IMR-90 (cell line): ENCODE data around the gene ADCY9. TPM values are rescaled to one million over a fixed set of nuclear protein-coding genes. Genes with fewer than 3 reads are reported as not detected.

ENCODE experiments used
- ATAC-seq: fragments of 200-7000 bp; cut with Tn5 transposase; 2 replicates; pipeline ENCODE4 v1.9.1; 2020; ENCODE audit warnings: low read depth, mild to moderate bottlenecking, moderate library complexity
- BruUV-seq: library from RNA; stranded (reverse); fragments of 400-500 nt; replicated peaks from 2 replicates; lab custom pipeline; 2021; lab: Mats Ljungman, UMichigan
- CTCF ChIA-PET: fragments of 300-600 bp; formaldehyde crosslinking; extraction: SDS; loops from one replicate; lab custom pipeline; 2021; ENCODE audit warnings: antibody characterized with exemption; lab: Yijun Ruan, JAX
- POLR2A ChIA-PET: fragments of 300-600 bp; sonication (Branson Sonifier 250); formaldehyde crosslinking; loops from one replicate; lab custom pipeline; 2022; ENCODE audit warnings: antibody characterized with exemption; ENCODE audit not compliant: unreplicated experiment; lab: Charles Lee
- DNase-seq: peaks from one replicate; pipeline ENCODE4 v3.0.0; 2013
- H2AFZ ChIP-seq: replicated peaks from 2 replicates; pipeline ENCODE3; 2013; ENCODE audit warnings: low read length, mild to moderate bottlenecking; ENCODE audit not compliant: poor library complexity
- H2AK5ac ChIP-seq: 2 replicates; pipeline ENCODE4 v1.6.1; 2013; ENCODE audit warnings: low read depth, low read length, inconsistent platforms
- H2AK9ac ChIP-seq: replicated peaks from 2 replicates; pipeline ENCODE3; 2013; ENCODE audit warnings: mild to moderate bottlenecking, low read depth, low read length, moderate library complexity; ENCODE audit not compliant: poor library complexity
- H2BK120ac ChIP-seq: 2 replicates; pipeline ENCODE4 v1.6.1; 2013; ENCODE audit warnings: low read depth, low read length, inconsistent platforms
- H2BK15ac ChIP-seq: 3 replicates; pipeline ENCODE4 v1.6.1; 2013; ENCODE audit warnings: low read depth, low read length, inconsistent platforms
- H2BK20ac ChIP-seq: 2 replicates; pipeline ENCODE4 v1.6.1; 2013; ENCODE audit warnings: low read depth, mild to moderate bottlenecking, inconsistent platforms, low read length, moderate library complexity
- H2BK5ac ChIP-seq: 2 replicates; pipeline ENCODE4 v1.6.1; 2013; ENCODE audit warnings: mild to moderate bottlenecking, low read depth, low read length, inconsistent platforms; ENCODE audit not compliant: poor library complexity, severe bottlenecking
- H3K14ac ChIP-seq: replicated peaks from 2 replicates; pipeline ENCODE4 v1.6.1; 2013; ENCODE audit warnings: low read depth, low read length, inconsistent platforms
- H3K18ac ChIP-seq: 2 replicates; pipeline ENCODE4 v1.6.1; 2013; ENCODE audit warnings: low read depth, low read length, control low read depth
- H3K23ac ChIP-seq: 2 replicates; pipeline ENCODE4 v1.6.1; 2013; ENCODE audit warnings: low read depth, low read length, inconsistent platforms
- H3K27ac ChIP-seq: 2 replicates; pipeline ENCODE4 v1.5.1; 2013; ENCODE audit warnings: mild to moderate bottlenecking, control low read depth, low read length; ENCODE audit not compliant: insufficient read depth
- H3K27me3 ChIP-seq: 2 replicates; pipeline ENCODE4 v1.6.1; 2013; ENCODE audit warnings: low read length; ENCODE audit not compliant: control insufficient read depth, insufficient read depth
- H3K36me3 ChIP-seq: 2 replicates; pipeline ENCODE4 v1.6.1; 2013; ENCODE audit warnings: low read length, mixed read lengths; ENCODE audit not compliant: control insufficient read depth, insufficient read depth
- H3K4ac ChIP-seq: 2 replicates; pipeline ENCODE4 v1.6.1; 2013; ENCODE audit warnings: low read depth, low read length, inconsistent platforms
- H3K4me1 ChIP-seq: 2 replicates; pipeline ENCODE4 v1.6.1; 2013; ENCODE audit warnings: low read length, mixed read lengths; ENCODE audit not compliant: control insufficient read depth, insufficient read depth
- H3K4me2 ChIP-seq: 2 replicates; pipeline ENCODE4 v1.6.1; 2013; ENCODE audit warnings: low read depth, mild to moderate bottlenecking, control low read depth, low read length, moderate library complexity
- H3K4me3 ChIP-seq: 2 replicates; pipeline ENCODE4 v1.5.1; 2013; ENCODE audit warnings: low read depth, mild to moderate bottlenecking, control low read depth, low read length, moderate library complexity; ENCODE audit not compliant: insufficient read depth
- H3K56ac ChIP-seq: 2 replicates; pipeline ENCODE4 v1.6.1; 2013; ENCODE audit warnings: low read length, inconsistent platforms; ENCODE audit not compliant: insufficient read depth; ENCODE audit errors: extremely low read depth
- H3K79me1 ChIP-seq, 2 experiments: 2 replicates each; pipeline ENCODE4 v1.6.1; 2013; ENCODE audit warnings: low read length in 2 of 2, inconsistent platforms in 1 of 2, low read depth in 1 of 2
- H3K9ac ChIP-seq: 2 replicates; pipeline ENCODE4 v1.6.1; 2013; ENCODE audit warnings: low read depth, low read length, control low read depth
- H3K9me1 ChIP-seq: 2 replicates; pipeline ENCODE4 v1.6.1; 2013; ENCODE audit warnings: low read length, inconsistent platforms; ENCODE audit not compliant: insufficient read depth
- H3K9me3 ChIP-seq: 2 replicates; pipeline ENCODE4 v1.6.1; 2013; ENCODE audit warnings: low read length; ENCODE audit not compliant: control insufficient read depth, insufficient read depth
- H4K20me1 ChIP-seq: 2 replicates; pipeline ENCODE4 v1.6.1; 2013; ENCODE audit warnings: low read length, inconsistent platforms; ENCODE audit not compliant: insufficient read depth
- H4K5ac ChIP-seq: 2 replicates; pipeline ENCODE4 v1.6.1; 2013; ENCODE audit warnings: mild to moderate bottlenecking, low read depth, low read length, control low read depth
- H4K8ac ChIP-seq, 2 experiments: 2 replicates each; pipeline ENCODE4 v1.6.1; 2013; ENCODE audit warnings: low read depth in 2 of 2, low read length in 2 of 2, control low read depth in 1 of 2, inconsistent platforms in 1 of 2
- H4K91ac ChIP-seq: 2 replicates; pipeline ENCODE4 v1.6.1; 2013; ENCODE audit warnings: low read depth, low read length, inconsistent platforms; ENCODE audit not compliant: insufficient read depth
- BHLHE40 ChIP-seq: fragments of 150-350 bp; IDR thresholded peaks from 2 replicates; pipeline ENCODE4 v1.6.1; 2016; ENCODE audit warnings: mild to moderate bottlenecking, low read depth, low read length
- CEBPB ChIP-seq: IDR thresholded peaks from 2 replicates; pipeline ENCODE4 v1.6.1; 2012; ENCODE audit warnings: low read depth, low read length, improper control_type of control experiment
- CHD1 ChIP-seq: IDR thresholded peaks from 2 replicates; pipeline ENCODE4 v1.6.1; 2012; ENCODE audit warnings: low read depth, low read length, improper control_type of control experiment
- CTCF ChIP-seq: conservative IDR thresholded peaks from 2 replicates; pipeline ENCODE4 v1.5.1; 2012; ENCODE audit warnings: mild to moderate bottlenecking, low read depth, low read length, improper control_type of control experiment
- FOS ChIP-seq: fragments of 150-350 bp; IDR thresholded peaks from 2 replicates; pipeline ENCODE4 v1.6.1; 2016; ENCODE audit warnings: low read depth, low read length
- MAFK ChIP-seq: IDR thresholded peaks from 2 replicates; pipeline ENCODE4 v1.6.1; 2012; ENCODE audit warnings: low read depth, low read length, improper control_type of control experiment
- MXI1 ChIP-seq: IDR thresholded peaks from 2 replicates; pipeline ENCODE4 v1.6.1; 2012; ENCODE audit warnings: low read depth, mild to moderate bottlenecking, low read length, moderate library complexity, borderline replicate concordance
- NFE2L2 ChIP-seq: fragments of 150-350 bp; IDR thresholded peaks from 2 replicates; pipeline ENCODE4 v1.6.1; 2016; ENCODE audit warnings: low read depth, mild to moderate bottlenecking, low read length
- POLR2A ChIP-seq: IDR thresholded peaks from 2 replicates; pipeline ENCODE4 v1.6.1; 2012; ENCODE audit warnings: mild to moderate bottlenecking, low read depth, low read length
- RAD21 ChIP-seq: IDR thresholded peaks from 2 replicates; pipeline ENCODE4 v1.6.1; 2012; ENCODE audit warnings: low read length, improper control_type of control experiment
- RCOR1 ChIP-seq: IDR thresholded peaks from 2 replicates; pipeline ENCODE4 v1.6.1; 2012; ENCODE audit warnings: mild to moderate bottlenecking, low read length, improper control_type of control experiment; ENCODE audit not compliant: insufficient replicate concordance
- RFX5 ChIP-seq: IDR thresholded peaks from 2 replicates; pipeline ENCODE4 v1.8.0; 2012; ENCODE audit warnings: low read depth, mild to moderate bottlenecking, low read length, moderate library complexity
- SMC3 ChIP-seq: fragments of 150-350 bp; IDR thresholded peaks from 2 replicates; pipeline ENCODE4 v1.6.1; 2016; ENCODE audit warnings: low read depth, mild to moderate bottlenecking, antibody characterized with exemption, low read length, moderate library complexity
- USF2 ChIP-seq: fragments of 150-350 bp; IDR thresholded peaks from 2 replicates; pipeline ENCODE4 v1.6.1; 2017; ENCODE audit warnings: mild to moderate bottlenecking, antibody characterized with exemption, low read length, low read depth
- WGBS, 2 experiments: methylation state at CpG; one replicate each; pipeline versions ENCODE4 v1.1.5 to v1.1.7; 2013; ENCODE audit warnings: missing lambda C conversion rate in 2 of 2; ENCODE audit not compliant: insufficient read length in 1 of 2; ENCODE audit errors: extremely low coverage in 2 of 2; 5-methylcytosine and 5-hydroxymethylcytosine counted together
- dilution Hi-C: fragments of 300-500 bp; cut with HindIII; formaldehyde crosslinking; loops from one replicate; pipeline ENCODE4 v1.14.3; 2018; ENCODE audit warnings: low sequenced_read_pairs; ENCODE audit not compliant: unreplicated experiment
- in situ Hi-C: fragments of 300-500 bp; cut with MboI; formaldehyde crosslinking; loops from 3 replicates; pipeline ENCODE4 v1.14.3; 2019; ENCODE audit warnings: low sequenced_read_pairs, inconsistent platforms, mixed read lengths
- intact Hi-C: fragments of 100-400 bp; cut with micrococcal nuclease; formaldehyde crosslinking; loops from 2 replicates; pipeline ENCODE4 v1.10.0; 2022
- polyA plus RNA-seq, 3 experiments: library from polyadenylated mRNA; depleted of rRNA; stranded (reverse); fragments of >200 nt; gene quantifications; 2 replicates each; pipeline ENCODE4 v1.2.3, GENCODE V29; 2012; ENCODE audit warnings: low replicate concordance in 1 of 3
- total RNA-seq: library from RNA; depleted of rRNA; stranded (reverse); fragments of >200 nt; gene quantifications from 2 replicates; pipeline ENCODE4 v1.2.3, GENCODE V29; 2012
- TF ChIP-seq, protein P1 (sequence below): fragments of 150-350 bp; IDR thresholded peaks from 2 replicates; pipeline ENCODE4 v1.6.1; 2016; ENCODE audit warnings: low read depth, mild to moderate bottlenecking, low read length, moderate library complexity, borderline replicate concordance

ADCY9 gene
- total and polyA plus RNA-seq, 2 of the 4 experiments (the other 2 are of a cell fraction), result 5.4 to 12.5 TPM

DNA sequence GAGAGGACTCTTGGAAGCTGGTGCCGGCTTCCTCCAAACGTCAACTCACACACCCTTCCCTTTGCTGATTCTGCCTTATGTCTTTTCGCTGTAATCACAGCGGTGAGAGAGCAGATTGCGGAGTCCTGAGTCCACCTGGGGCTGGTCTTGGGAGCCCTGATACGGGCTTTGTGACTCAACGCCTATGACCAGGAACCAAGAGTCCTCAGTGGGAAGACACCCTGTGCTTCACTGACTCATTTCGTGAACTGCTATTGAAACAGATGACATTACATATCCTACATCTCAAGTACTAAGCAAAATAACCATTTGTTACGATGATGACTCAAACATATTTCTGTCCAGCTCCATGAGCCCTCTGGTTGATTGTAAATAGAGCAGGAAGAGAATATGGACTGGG, 145.0 kb downstream of the ADCY9 start:
- Histone ChIP-seq H2BK15ac (0 out of 3 replicates have a peak overlapping the region, but pooled peaks have one; percentile 79), H3K4ac (peak overlapping the region; percentile 76), H3K36me3 (peaks cover 13% of the 10 kb centered on the region), H2BK5ac (peak overlapping the region; percentile 77), H4K20me1 (peaks cover 3% of the 10 kb centered on the region; the same call in 1 of the 2 replicates), H4K91ac (0 out of 2 replicates have a peak overlapping the region, but pooled peaks have one; percentile 29), H3K9me1 (peaks cover 11% of the 10 kb centered on the region), H3K27me3 (no peaks in the 10 kb centered on the region), H2AK5ac (peak overlapping the region; percentile 78; the same call in 1 of the 2 replicates), H3K4me1 (peaks cover 13% of the 10 kb centered on the region), H3K23ac (peak overlapping the region; percentile 47; the same call in 1 of the 2 replicates), H3K4me3 (no peak overlapping the region), H3K9me3 (no peaks in the 10 kb centered on the region), H2AK9ac (peak overlapping the region; percentile 33), H4K5ac (no peak overlapping the region), H3K56ac (0 out of 2 replicates have a peak overlapping the region, but pooled peaks have one; percentile 2), H2BK120ac (peak overlapping the region; percentile 46), H3K14ac (peak overlapping the region; percentile 8; the same call in 1 of the 2 replicates), H3K18ac (no peak overlapping the region), H2BK20ac (peak overlapping the region; percentile 38; the same call in 1 of the 2 replicates), H3K4me2 (peak overlapping the region; percentile 81), H2AFZ (peak overlapping the region; percentile 48), H4K8ac (peak overlapping the region in 1 of 2 experiments; percentile 65; a peak in 1 of 4 replicates), H3K9ac (no peak overlapping the region), H3K79me1 (peaks cover 5 to 13% of the 10 kb centered on the region in 2 experiments; a peak in 2 of 4 replicates), H3K27ac (peak overlapping the region; percentile 29)
- intact Hi-C loops, result no loop called here
- dilution Hi-C loops, result no loop called here
- 52% methylated on average over 6 of the region's 9 CpGs; no CpG with 5 or more reads in 1 of the 2 experiments for WGBS, 2 experiments
- BruUV-seq, result no TSS peak
- peak; percentile 97 for ATAC-seq
- in situ Hi-C loops, result no loop called here
- DNase-seq, result peak; percentile 98
- ChIA-PET POLR2A (no interaction called here), CTCF (no interaction called here)
- TF ChIP-seq CTCF (0 out of 2 replicates have a peak, but pooled peaks have one; percentile 1), MXI1 (peak; percentile 24; the same call in 1 of the 2 replicates), MAFK (peak; percentile 62), CEBPB (peak; percentile 64; the same call in 1 of the 2 replicates), FOS (peak; percentile 87), RAD21 (no peak; the same call in 1 of the 2 replicates), POLR2A (no peak), SMC3 (no peak; the same call in 1 of the 2 replicates), RCOR1 (no peak), BHLHE40 (peak; percentile 35; the same call in 1 of the 2 replicates), CHD1 (no peak), NFE2L2 (0 out of 2 replicates have a peak, but pooled peaks have one; percentile 47), USF2 (no peak), RFX5 (no peak)
- TF ChIP-seq, protein P1, sequence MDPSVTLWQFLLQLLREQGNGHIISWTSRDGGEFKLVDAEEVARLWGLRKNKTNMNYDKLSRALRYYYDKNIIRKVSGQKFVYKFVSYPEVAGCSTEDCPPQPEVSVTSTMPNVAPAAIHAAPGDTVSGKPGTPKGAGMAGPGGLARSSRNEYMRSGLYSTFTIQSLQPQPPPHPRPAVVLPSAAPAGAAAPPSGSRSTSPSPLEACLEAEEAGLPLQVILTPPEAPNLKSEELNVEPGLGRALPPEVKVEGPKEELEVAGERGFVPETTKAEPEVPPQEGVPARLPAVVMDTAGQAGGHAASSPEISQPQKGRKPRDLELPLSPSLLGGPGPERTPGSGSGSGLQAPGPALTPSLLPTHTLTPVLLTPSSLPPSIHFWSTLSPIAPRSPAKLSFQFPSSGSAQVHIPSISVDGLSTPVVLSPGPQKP, result no peak
